Lung (tissue), 12 donors: ENCODE results near the gene KIF1A. TPM values are rescaled to one million over a fixed set of nuclear protein-coding genes. Genes with fewer than 3 reads are reported as not detected.

ENCODE experiments used
- ATAC-seq: fragments of 200-7000 bp; cut with Tn5 transposase; one replicate; pipeline ENCODE4 v1.9.1; 2020; ENCODE audit warnings: moderate number of reproducible peaks; ENCODE audit not compliant: insufficient read depth, low FRiP score
- DNase-seq, 3 donors: peaks; one replicate each; pipeline ENCODE4 v3.0.0-alpha.2; 2013 to 2017
- H3K27ac ChIP-seq, 2 donors: one replicate each; pipeline ENCODE4 v1.5.1; 2013; ENCODE audit warnings: mild to moderate bottlenecking in 2 of 2, moderate library complexity in 2 of 2, control low read depth in 1 of 2, inconsistent platforms in 1 of 2, low read depth in 1 of 2, low read length in 1 of 2
- H3K27me3 ChIP-seq, 3 donors: one replicate each; pipeline ENCODE4 v1.5.1; 2013; ENCODE audit warnings: low read length in 2 of 3; ENCODE audit not compliant: control insufficient read depth in 3 of 3, insufficient read depth in 3 of 3
- H3K36me3 ChIP-seq, 4 donors: one replicate each; pipeline ENCODE4 v1.5.1; 2013; ENCODE audit warnings: low read length in 4 of 4, mild to moderate bottlenecking in 1 of 4, moderate library complexity in 1 of 4; ENCODE audit not compliant: control insufficient read depth in 4 of 4, insufficient read depth in 4 of 4
- H3K4me1 ChIP-seq, 5 donors: one replicate each; pipeline ENCODE4 v1.5.1; 2013; ENCODE audit warnings: low read length in 5 of 5, mild to moderate bottlenecking in 2 of 5, moderate library complexity in 1 of 5; ENCODE audit not compliant: control insufficient read depth in 5 of 5, insufficient read depth in 5 of 5
- H3K4me3 ChIP-seq: one replicate; pipeline ENCODE4 v1.5.1; 2013; ENCODE audit warnings: mild to moderate bottlenecking, control low read depth, moderate library complexity
- H3K9ac ChIP-seq, 2 donors: one replicate each; pipeline ENCODE4 v1.5.1; 2013; ENCODE audit warnings: low read length in 2 of 2, control low read depth in 1 of 2; ENCODE audit not compliant: insufficient read depth in 1 of 2
- H3K9me3 ChIP-seq, 4 donors: one replicate each; pipeline ENCODE4 v1.5.1; 2013; ENCODE audit warnings: low read length in 3 of 4, mild to moderate bottlenecking in 1 of 4, moderate library complexity in 1 of 4; ENCODE audit not compliant: control insufficient read depth in 4 of 4, insufficient read depth in 3 of 4
- WGBS, 2 donors: extraction: QIAGEN DNeasy Blood & Tissue Kit; methylation state at CpG; one replicate each; pipeline ENCODE4 v1.1.7; 2013; 5-methylcytosine and 5-hydroxymethylcytosine counted together
- polyA plus RNA-seq, 2 donors: library from polyadenylated mRNA; stranded (reverse); fragments of 200-250 nt; gene quantifications; one replicate each; pipeline ENCODE4 v1.2.1, GENCODE V29; 2013
- total RNA-seq, 2 donors: library from RNA; depleted of rRNA in 1 of 2; stranded (reverse); fragments of >200 nt in 1 of 2; gene quantifications; one replicate each; pipeline ENCODE4 v1.2.1, GENCODE V29; 2014 to 2021
- TF ChIP-seq, protein P1 (sequence below): IDR thresholded peaks from 2 replicates; pipeline ENCODE4 v1.5.1; 2012; ENCODE audit warnings: mild to moderate bottlenecking; ENCODE audit errors: control extremely low read depth, extremely low read depth
- donor health status: control.
- donor health status: control.
- donor health status: Bipolar disorder and iron deficiency.
- donor health status: healthy.
- donor health status: DM: yes; HTN: yes; CAD: no.

The KIF1A gene
- total and polyA plus RNA-seq, 4 donors, result 0.14 to 2.3 (median 0.46) TPM

DNA sequence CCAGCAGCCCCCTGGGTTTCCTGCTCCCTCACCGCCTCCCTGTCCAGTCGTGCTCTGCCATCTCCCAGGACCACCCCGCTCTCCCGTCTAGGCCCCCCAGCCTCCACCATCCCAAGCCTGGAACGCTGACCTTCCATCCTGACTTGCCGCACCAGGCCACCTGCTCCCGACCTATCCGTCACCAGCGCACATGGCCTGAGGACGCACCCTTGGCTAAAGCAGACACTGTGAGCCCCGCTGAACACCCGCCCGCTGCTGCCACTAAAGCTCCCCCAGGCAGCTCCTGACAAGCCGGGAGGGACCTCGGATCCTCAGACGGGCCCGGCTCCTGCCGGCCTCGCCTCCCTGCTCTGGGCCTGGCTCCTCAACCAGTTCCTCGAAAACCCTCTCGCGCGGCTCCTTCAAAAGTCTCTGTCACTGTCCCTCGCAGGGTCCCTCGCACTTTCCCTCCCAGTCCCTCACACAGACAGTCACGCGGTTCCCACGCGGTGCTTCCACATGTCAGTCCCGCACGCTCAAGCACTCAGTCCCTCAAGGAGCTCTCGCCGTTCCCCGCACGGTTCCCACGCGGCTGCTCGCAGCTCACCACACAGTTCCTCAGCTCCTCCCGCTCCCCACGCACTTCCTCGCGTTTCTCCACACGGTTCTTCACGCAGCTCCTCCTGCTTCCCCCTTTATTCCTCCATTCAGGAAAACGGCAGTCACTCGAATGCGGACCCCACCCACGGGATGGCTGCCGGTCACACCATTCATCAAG lies 42.4 kb downstream of the KIF1A start:
- TF ChIP-seq, protein P1, sequence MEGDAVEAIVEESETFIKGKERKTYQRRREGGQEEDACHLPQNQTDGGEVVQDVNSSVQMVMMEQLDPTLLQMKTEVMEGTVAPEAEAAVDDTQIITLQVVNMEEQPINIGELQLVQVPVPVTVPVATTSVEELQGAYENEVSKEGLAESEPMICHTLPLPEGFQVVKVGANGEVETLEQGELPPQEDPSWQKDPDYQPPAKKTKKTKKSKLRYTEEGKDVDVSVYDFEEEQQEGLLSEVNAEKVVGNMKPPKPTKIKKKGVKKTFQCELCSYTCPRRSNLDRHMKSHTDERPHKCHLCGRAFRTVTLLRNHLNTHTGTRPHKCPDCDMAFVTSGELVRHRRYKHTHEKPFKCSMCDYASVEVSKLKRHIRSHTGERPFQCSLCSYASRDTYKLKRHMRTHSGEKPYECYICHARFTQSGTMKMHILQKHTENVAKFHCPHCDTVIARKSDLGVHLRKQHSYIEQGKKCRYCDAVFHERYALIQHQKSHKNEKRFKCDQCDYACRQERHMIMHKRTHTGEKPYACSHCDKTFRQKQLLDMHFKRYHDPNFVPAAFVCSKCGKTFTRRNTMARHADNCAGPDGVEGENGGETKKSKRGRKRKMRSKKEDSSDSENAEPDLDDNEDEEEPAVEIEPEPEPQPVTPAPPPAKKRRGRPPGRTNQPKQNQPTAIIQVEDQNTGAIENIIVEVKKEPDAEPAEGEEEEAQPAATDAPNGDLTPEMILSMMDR, result no peak
- no peak for DNase-seq
- WGBS, 2 donors, result 87 to 89% methylated on average over 49 of the region's 49 CpGs
- Histone ChIP-seq H3K9ac (no peak overlapping the region), H3K27me3 (peaks cover 0 to 2% (median 0%) of the 10 kb centered on the region in 3 donors), H3K4me1 (peaks cover 0 to 10% (median 3%) of the 10 kb centered on the region in 5 donors), H3K9me3 (peaks cover 0 to 3% (median 0%) of the 10 kb centered on the region in 4 donors), H3K27ac (no peak overlapping the region), H3K4me3 (no peak overlapping the region), H3K36me3 (no peaks in the 10 kb centered on the region)
- ATAC-seq, result no peak

DNA sequence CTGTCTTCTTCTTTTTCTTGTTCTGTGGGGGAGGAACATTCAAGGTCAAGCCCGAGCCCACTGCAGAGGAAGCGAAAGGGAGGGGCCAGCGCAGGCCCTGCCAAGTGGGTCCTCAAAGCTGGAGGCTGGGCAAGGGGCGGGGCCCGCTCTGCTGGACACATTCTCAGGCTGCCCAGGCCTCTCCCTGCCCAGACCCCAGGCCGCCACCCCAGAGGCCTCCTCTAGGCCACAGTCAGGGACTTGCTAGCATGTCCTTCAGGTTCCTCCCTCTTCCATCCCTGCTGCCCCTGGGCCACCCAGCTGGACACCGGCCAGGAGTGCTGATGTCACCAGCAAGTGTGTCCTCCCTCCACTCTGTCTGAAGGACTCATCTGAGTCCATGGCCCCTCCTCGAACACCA lies 44.1 kb downstream of the KIF1A start:
- H3K9ac ChIP-seq, result no peak overlapping the region
- DNase-seq, result peak; percentile 51 to 67 (median 67)
- peaks cover 0 to 10% (median 3%) of the 10 kb centered on the region in 5 donors for H3K4me1 ChIP-seq
- H3K27me3 ChIP-seq, result peaks cover 0 to 2% (median 0%) of the 10 kb centered on the region in 3 donors
- WGBS, 2 donors, result 43 to 66% methylated on average over 8 of the region's 8 CpGs
- H3K9me3 ChIP-seq, result peaks cover 0 to 3% (median 0%) of the 10 kb centered on the region in 4 donors
- H3K4me3 ChIP-seq, result no peak overlapping the region
- TF ChIP-seq, protein P1, result no peak
- no peaks in the 10 kb centered on the region for H3K36me3 ChIP-seq
- no peak for ATAC-seq
- H3K27ac ChIP-seq, result no peak overlapping the region

DNA sequence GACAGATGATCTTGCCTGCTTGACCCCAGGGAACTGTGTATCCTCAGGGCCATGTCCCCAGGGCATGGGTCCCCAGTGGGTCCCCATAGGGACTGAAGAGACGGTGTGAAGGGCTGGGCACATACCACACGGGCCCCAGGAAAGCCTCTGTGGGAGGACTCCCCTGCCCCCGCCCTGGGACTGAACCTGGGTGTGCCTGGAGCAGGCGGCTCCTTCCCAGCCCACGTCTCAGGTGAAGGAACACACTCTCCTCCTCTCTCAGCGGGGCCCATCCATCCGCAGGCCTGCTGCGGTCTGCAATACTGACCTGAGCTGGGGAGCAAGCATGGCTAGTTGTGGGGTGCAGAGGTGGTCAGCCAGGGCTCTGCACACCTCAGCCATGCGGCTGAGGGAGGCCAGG lies 45.2 kb downstream of the KIF1A start:
- peaks cover 0 to 2% (median 0%) of the 10 kb centered on the region in 3 donors for H3K27me3 ChIP-seq
- DNase-seq (no peak), ATAC-seq (no peak)
- 86 to 92% methylated on average over 9 of the region's 9 CpGs for WGBS, 2 donors
- no peak overlapping the region for H3K27ac ChIP-seq
- H3K4me1 ChIP-seq, result peaks cover 0 to 10% (median 3%) of the 10 kb centered on the region in 5 donors
- TF ChIP-seq, protein P1, result no peak
- peaks cover 0 to 3% (median 0%) of the 10 kb centered on the region in 4 donors for H3K9me3 ChIP-seq
- H3K9ac ChIP-seq, result no peak overlapping the region
- no peaks in the 10 kb centered on the region for H3K36me3 ChIP-seq
- H3K4me3 ChIP-seq, result no peak overlapping the region
